Mesenchymal stem cell (in vitro differentiated cells and primary cell): ENCODE measurements around the gene CDH16.
"Not testable (repeated sequence)": the region's sequence is repeated elsewhere in the genome, so short reads cannot be mapped to it uniquely, and the experiment has no call there.

ENCODE experiments used
- DNase-seq: peaks from one replicate; pipeline ENCODE4 v3.0.0-alpha.2; 2013
- H2AFZ ChIP-seq: one replicate; pipeline ENCODE4 v1.6.1; 2013; ENCODE audit warnings: low read depth, mild to moderate bottlenecking, control low read depth, inconsistent platforms, low read length, moderate library complexity
- H2AK5ac ChIP-seq: 2 replicates; pipeline ENCODE4 v1.6.1; 2013; ENCODE audit warnings: low read length, moderate library complexity, mild to moderate bottlenecking, inconsistent platforms; ENCODE audit not compliant: severe bottlenecking
- H2BK120ac ChIP-seq: one replicate; pipeline ENCODE4 v1.6.1; 2013; ENCODE audit warnings: low read depth, mild to moderate bottlenecking, inconsistent platforms, low read length, moderate library complexity
- H2BK12ac ChIP-seq, 2 experiments: one replicate each; pipeline ENCODE4 v1.6.1; 2013; ENCODE audit warnings: inconsistent platforms in 2 of 2, low read length in 2 of 2, mild to moderate bottlenecking in 2 of 2, moderate library complexity in 2 of 2, control low read depth in 1 of 2
- H2BK15ac ChIP-seq: one replicate; pipeline ENCODE4 v1.6.1; 2013; ENCODE audit warnings: mild to moderate bottlenecking, low read depth, inconsistent platforms; ENCODE audit not compliant: poor library complexity, severe bottlenecking
- H2BK5ac ChIP-seq: 2 replicates; pipeline ENCODE4 v1.6.1; 2013; ENCODE audit warnings: low read depth, mild to moderate bottlenecking, low read length, control low read depth, inconsistent platforms; ENCODE audit not compliant: poor library complexity, severe bottlenecking
- H3K14ac ChIP-seq, 2 experiments: one replicate each; pipeline ENCODE4 v1.6.1; 2013; ENCODE audit warnings: inconsistent platforms in 2 of 2, low read length in 2 of 2, control low read depth in 1 of 2, mild to moderate bottlenecking in 1 of 2, moderate library complexity in 1 of 2
- H3K18ac ChIP-seq, 2 experiments: one replicate each; pipeline ENCODE4 v1.6.1; 2013; ENCODE audit warnings: inconsistent platforms in 2 of 2, low read length in 2 of 2, control low read depth in 1 of 2, low read depth in 1 of 2, mild to moderate bottlenecking in 1 of 2
- H3K23ac ChIP-seq, 2 experiments: one replicate each; pipeline ENCODE4 v1.6.1; 2013; ENCODE audit warnings: inconsistent platforms in 2 of 2, low read length in 2 of 2, mild to moderate bottlenecking in 2 of 2, moderate library complexity in 2 of 2, control low read depth in 1 of 2
- H3K27ac ChIP-seq: 2 replicates; pipeline ENCODE4 v1.5.1; 2013; ENCODE audit warnings: mild to moderate bottlenecking, moderate library complexity, low read length, control low read depth, inconsistent platforms; ENCODE audit not compliant: poor library complexity, severe bottlenecking
- H3K27me3 ChIP-seq, 2 experiments: 2 replicates each; pipeline versions ENCODE4 v1.6.1 to v1.7.0; 2013; ENCODE audit warnings: low read length in 2 of 2, mild to moderate bottlenecking in 2 of 2, moderate library complexity in 2 of 2, control low read depth in 1 of 2, inconsistent platforms in 1 of 2; ENCODE audit not compliant: control insufficient read depth in 1 of 2, insufficient read depth in 1 of 2
- H3K36me3 ChIP-seq, 2 experiments: 2 replicates each; pipeline versions ENCODE4 v1.6.1 to v1.7.0; 2013; ENCODE audit warnings: low read length in 2 of 2, control low read depth in 1 of 2, inconsistent platforms in 1 of 2, low read depth in 1 of 2, mild to moderate bottlenecking in 1 of 2; ENCODE audit not compliant: insufficient read depth in 2 of 2, control insufficient read depth in 1 of 2
- H3K4ac ChIP-seq, 2 experiments: one replicate each; pipeline ENCODE4 v1.6.1; 2013; ENCODE audit warnings: inconsistent platforms in 2 of 2, low read length in 2 of 2, mild to moderate bottlenecking in 2 of 2, moderate library complexity in 2 of 2, control low read depth in 1 of 2, low read depth in 1 of 2
- H3K4me1 ChIP-seq: 2 replicates; pipeline ENCODE4 v1.6.1; 2013; ENCODE audit warnings: low read depth, low read length, control low read depth; ENCODE audit not compliant: control insufficient read depth, insufficient read depth
- H3K4me2 ChIP-seq: 2 replicates; pipeline ENCODE4 v1.6.1; 2013; ENCODE audit warnings: low read length, mild to moderate bottlenecking, inconsistent platforms; ENCODE audit not compliant: poor library complexity, severe bottlenecking
- H3K4me3 ChIP-seq, 2 experiments: 2 replicates each; pipeline versions ENCODE4 v1.5.1 to v1.7.0; 2013; ENCODE audit warnings: low read length in 2 of 2, mild to moderate bottlenecking in 2 of 2, control low read depth in 1 of 2, low read depth in 1 of 2; ENCODE audit not compliant: insufficient read depth in 1 of 2
- H3K79me1 ChIP-seq: replicated peaks from 2 replicates; pipeline ENCODE4 v1.6.1; 2013; ENCODE audit warnings: mild to moderate bottlenecking, control low read depth, low read length, inconsistent platforms; ENCODE audit not compliant: poor library complexity, severe bottlenecking
- H3K9ac ChIP-seq: 2 replicates; pipeline ENCODE4 v1.7.0; 2013; ENCODE audit warnings: mild to moderate bottlenecking, low read length, moderate library complexity
- H3K9me3 ChIP-seq: 2 replicates; pipeline ENCODE4 v1.7.0; 2013; ENCODE audit warnings: mild to moderate bottlenecking, low read length; ENCODE audit not compliant: control insufficient read depth
- H4K8ac ChIP-seq: one replicate; pipeline ENCODE4 v1.6.1; 2013; ENCODE audit warnings: inconsistent platforms, mild to moderate bottlenecking, low read length, moderate library complexity
- H4K91ac ChIP-seq: one replicate; pipeline ENCODE4 v1.6.1; 2013; ENCODE audit warnings: mild to moderate bottlenecking, low read length, inconsistent platforms
- WGBS: methylation state at CpG from one replicate; pipeline ENCODE4 v1.1.7; 2013; ENCODE audit warnings: mixed read lengths; 5-methylcytosine and 5-hydroxymethylcytosine counted together

Gene CDH16

GRCh38 chr16:66956154-66956457 is 37.4 kb upstream of the CDH16 start:
- H2AK5ac ChIP-seq, H3K79me1 ChIP-seq, H3K4ac ChIP-seq, H2BK5ac ChIP-seq, H2BK120ac ChIP-seq, H3K14ac ChIP-seq, H2BK15ac ChIP-seq, H3K18ac ChIP-seq, H3K4me1 ChIP-seq, DNase-seq, H3K4me2 ChIP-seq, H3K23ac ChIP-seq, H3K9ac ChIP-seq, H3K36me3 ChIP-seq, H4K8ac ChIP-seq, H2BK12ac ChIP-seq, H3K9me3 ChIP-seq, H4K91ac ChIP-seq, H2AFZ ChIP-seq, H3K4me3 ChIP-seq, H3K27ac ChIP-seq: not testable (repeated sequence)
- H3K27me3 ChIP-seq: peaks cover 0 to 12% of the 10 kb centered on the region in 2 experiments
- WGBS: no CpG with 5 or more reads among the region's 1 CpG

DNA sequence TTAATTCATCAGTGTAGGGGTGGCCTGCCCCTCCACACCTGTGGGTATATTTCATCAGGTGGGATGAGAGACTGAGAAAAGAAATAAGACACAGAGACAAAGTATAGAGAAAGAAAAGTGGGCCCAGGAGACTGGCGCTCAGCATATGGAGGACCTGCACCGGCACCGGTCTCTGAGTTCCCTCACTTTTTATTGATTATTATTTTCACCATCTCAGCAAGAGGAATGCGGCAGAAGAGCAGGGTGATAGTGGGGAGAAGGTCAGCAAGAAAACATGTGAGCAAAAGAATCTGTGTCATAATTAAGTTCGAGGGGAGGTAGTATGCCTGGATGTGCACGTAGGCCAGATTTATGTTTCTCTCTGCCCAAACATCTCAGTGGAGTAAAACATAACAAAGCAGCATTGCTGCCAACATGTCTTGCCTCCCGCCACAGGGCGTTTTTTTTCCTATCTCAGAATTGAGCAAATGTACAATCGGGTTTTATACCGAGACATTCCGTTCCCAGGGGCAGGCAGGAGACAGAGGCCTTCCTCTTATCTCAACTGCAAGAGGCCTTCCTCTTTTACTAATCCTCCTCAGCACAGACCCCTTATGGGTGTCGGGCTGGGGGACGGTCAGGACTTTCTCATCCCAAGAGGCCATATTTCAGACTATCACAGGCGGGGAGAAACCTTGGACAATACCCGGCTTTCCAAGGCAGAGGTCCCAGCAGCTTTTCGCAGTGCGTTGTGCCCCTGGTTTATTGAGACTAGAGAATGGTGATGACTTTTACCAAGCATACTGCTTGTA is 36.9 kb upstream of the CDH16 start:
- not testable (repeated sequence) for H2BK12ac ChIP-seq, H3K4ac ChIP-seq, H2BK5ac ChIP-seq, H3K27ac ChIP-seq, H3K14ac ChIP-seq, DNase-seq, H3K9ac ChIP-seq, H3K79me1 ChIP-seq, H3K4me2 ChIP-seq, H2BK120ac ChIP-seq, H3K4me3 ChIP-seq, H2BK15ac ChIP-seq, H4K91ac ChIP-seq, H2AK5ac ChIP-seq, H2AFZ ChIP-seq, H3K9me3 ChIP-seq, H3K18ac ChIP-seq, H3K23ac ChIP-seq, H3K4me1 ChIP-seq, H3K36me3 ChIP-seq, H4K8ac ChIP-seq
- H3K27me3 ChIP-seq: peaks cover 0 to 12% of the 10 kb centered on the region in 2 experiments
- WGBS: 72% methylated on average over 10 of the region's 17 CpGs

DNA sequence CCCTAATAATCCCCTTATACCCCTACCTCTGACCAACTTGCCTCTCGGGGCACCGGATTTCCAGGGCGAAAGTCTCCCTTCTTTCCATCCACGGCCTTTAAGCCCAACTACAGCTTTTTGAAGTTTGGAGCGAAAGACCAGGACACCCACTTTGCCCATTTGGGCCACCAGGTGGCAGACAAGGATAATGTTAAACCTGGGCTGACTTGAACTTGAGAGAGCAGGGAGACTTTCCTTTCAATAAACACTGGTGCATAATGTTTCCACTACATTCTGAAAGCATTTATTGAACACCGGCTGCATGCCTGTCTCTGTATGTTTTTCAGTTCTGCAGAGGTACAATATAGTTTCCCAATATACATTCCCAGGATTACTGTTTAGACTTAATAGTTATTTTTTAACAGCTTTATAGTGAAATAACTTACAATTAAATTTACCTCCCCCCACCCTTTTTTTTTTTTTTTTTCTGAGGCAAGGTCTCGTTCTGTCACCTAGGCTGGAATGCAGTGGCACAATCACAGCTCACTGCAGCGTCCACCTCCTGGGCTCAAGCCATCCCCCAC is 35.5 kb upstream of the CDH16 start:
- H4K8ac ChIP-seq: no peak overlapping the region

DNA sequence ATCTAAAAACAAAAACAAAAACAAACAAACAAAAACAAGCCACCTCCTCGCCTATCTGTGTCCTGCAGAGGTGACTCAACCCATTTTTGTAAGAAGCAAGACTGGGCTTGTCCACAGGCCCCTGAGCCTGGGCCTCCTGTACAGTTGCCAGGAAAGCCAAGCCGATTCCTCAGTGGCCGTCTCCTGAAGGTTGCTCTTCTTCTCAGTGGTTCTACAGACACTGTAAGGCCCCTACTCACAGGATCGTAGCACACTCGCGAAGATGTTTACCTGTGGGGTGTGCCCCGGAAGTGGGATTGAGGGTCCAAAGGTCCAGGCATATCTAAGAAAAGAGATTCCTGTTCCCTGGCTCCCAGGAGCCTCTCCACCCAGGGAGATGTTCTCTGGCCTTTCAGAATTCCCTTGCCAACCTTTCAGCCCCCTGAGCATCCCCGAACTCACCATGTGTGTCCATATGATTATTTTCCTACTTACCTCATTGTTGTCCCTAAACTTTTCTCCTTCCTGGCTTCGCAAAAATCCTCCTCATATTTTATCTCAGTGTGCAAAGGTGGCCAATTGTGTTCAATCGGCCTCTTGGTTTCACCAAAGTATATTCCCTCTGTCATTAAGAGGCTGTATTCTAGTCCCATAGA is 34.9 kb upstream of the CDH16 start:
- 86% methylated on average over 10 of the region's 10 CpGs for WGBS
- H2AFZ ChIP-seq: no peak overlapping the region
- H3K14ac ChIP-seq: no peak overlapping the region
- H3K79me1 ChIP-seq: no peaks in the 10 kb centered on the region
- peak overlapping the region; percentile 45 for H3K9ac ChIP-seq
- peaks cover 15 to 20% of the 10 kb centered on the region in 2 experiments for H3K27me3 ChIP-seq
- H2BK120ac ChIP-seq: no peak overlapping the region
- H2BK5ac ChIP-seq: no peak overlapping the region
- no peak overlapping the region for H2BK12ac ChIP-seq
- H3K23ac ChIP-seq: no peak overlapping the region
- H3K27ac ChIP-seq: no peak overlapping the region
- no peaks in the 10 kb centered on the region for H3K36me3 ChIP-seq
- H3K4me2 ChIP-seq: no peak overlapping the region
- H2AK5ac ChIP-seq: no peak overlapping the region
- no peak overlapping the region for H3K4me3 ChIP-seq
- no peak overlapping the region for H4K8ac ChIP-seq
- no peak overlapping the region for H4K91ac ChIP-seq
- H3K18ac ChIP-seq: no peak overlapping the region
- H3K4me1 ChIP-seq: peaks cover 2% of the 10 kb centered on the region
- DNase-seq: no peak
- no peak overlapping the region for H2BK15ac ChIP-seq
- no peak overlapping the region for H3K4ac ChIP-seq
- peaks cover 4% of the 10 kb centered on the region for H3K9me3 ChIP-seq

More for the DNA sequence above, 35.5 kb upstream of the CDH16 start:
- H3K9ac ChIP-seq: peak overlapping the region; percentile 45
- H2BK15ac ChIP-seq: no peak overlapping the region
- DNase-seq: peak; percentile 82
- no peak overlapping the region for H4K91ac ChIP-seq
- no peak overlapping the region for H2BK5ac ChIP-seq
- H3K79me1 ChIP-seq: no peaks in the 10 kb centered on the region
- peaks cover 4% of the 10 kb centered on the region for H3K9me3 ChIP-seq
- H3K27ac ChIP-seq: no peak overlapping the region
- H3K14ac ChIP-seq: no peak overlapping the region
- no peaks in the 10 kb centered on the region for H3K36me3 ChIP-seq
- no peak overlapping the region for H3K4me2 ChIP-seq
- no peak overlapping the region for H3K4me3 ChIP-seq
- H3K4ac ChIP-seq: no peak overlapping the region
- no peak overlapping the region for H2BK12ac ChIP-seq
- no peak overlapping the region for H2AFZ ChIP-seq
- WGBS: 21% methylated on average over 7 of the region's 8 CpGs
- H3K27me3 ChIP-seq: peaks cover 10 to 16% of the 10 kb centered on the region in 2 experiments
- no peak overlapping the region for H3K23ac ChIP-seq
- no peak overlapping the region for H3K18ac ChIP-seq
- no peak overlapping the region for H2BK120ac ChIP-seq
- H3K4me1 ChIP-seq: no peaks in the 10 kb centered on the region
- no peak overlapping the region for H2AK5ac ChIP-seq
